ENCODE results near the gene HOXC9.

Gene HOXC9

GRCh38 chr12:53994009-53994263 lies 6.0 kb upstream of the HOXC9 start:
- TF ChIP-seq GATA2 (IDR thresholded peaks at IDR 0.05; ENCODE audit: low read depth, low read length): no peak
- TF ChIP-seq GATA3 (IDR thresholded peaks at IDR 0.05; ENCODE audit: low read depth, low read length): no peak

GRCh38 chr12:53994264-53995001 lies 5.5 kb upstream of the HOXC9 start:
- no peak for TF ChIP-seq GATA3 (IDR thresholded peaks at IDR 0.05; ENCODE audit: low read depth, low read length)
- TF ChIP-seq GATA2 (IDR thresholded peaks at IDR 0.05; ENCODE audit: low read depth, low read length): no peak

- TF ChIP-seq GATA2 (IDR thresholded peaks at IDR 0.05; ENCODE audit: low read depth, low read length): no peak
- TF ChIP-seq GATA3 (IDR thresholded peaks at IDR 0.05; ENCODE audit: low read depth, low read length): no peak
Observed at GRCh38 chr12:53995002-53995377, 5.0 kb upstream of the HOXC9 start.

GRCh38 chr12:53995378-53996239 lies 4.4 kb upstream of the HOXC9 start:
- TF ChIP-seq GATA2 (IDR thresholded peaks at IDR 0.05; ENCODE audit: low read depth, low read length) (no peak), GATA3 (IDR thresholded peaks at IDR 0.05; ENCODE audit: low read depth, low read length) (no peak)

- TF ChIP-seq GATA3 (IDR thresholded peaks at IDR 0.05; ENCODE audit: low read depth, low read length) (no peak), GATA2 (IDR thresholded peaks at IDR 0.05; ENCODE audit: low read depth, low read length) (no peak)
Observed at GRCh38 chr12:53996240-53997203, 3.4 kb upstream of the HOXC9 start.

- no peak for TF ChIP-seq GATA2 (IDR thresholded peaks at IDR 0.05; ENCODE audit: low read depth, low read length)
- TF ChIP-seq GATA3 (IDR thresholded peaks at IDR 0.05; ENCODE audit: low read depth, low read length): no peak
Observed at GRCh38 chr12:53997204-53998109, 2.5 kb upstream of the HOXC9 start.

- TF ChIP-seq GATA2 (IDR thresholded peaks at IDR 0.05; ENCODE audit: low read depth, low read length): no peak
- no peak for TF ChIP-seq GATA3 (IDR thresholded peaks at IDR 0.05; ENCODE audit: low read depth, low read length)
Observed at GRCh38 chr12:53998110-53998899, 1.7 kb upstream of the HOXC9 start.

- TF ChIP-seq GATA2 (IDR thresholded peaks at IDR 0.05; ENCODE audit: low read depth, low read length) (no peak), GATA3 (IDR thresholded peaks at IDR 0.05; ENCODE audit: low read depth, low read length) (no peak)
Observed at GRCh38 chr12:53998900-53999236, 1.1 kb upstream of the HOXC9 start.

- TF ChIP-seq GATA2 (IDR thresholded peaks at IDR 0.05; ENCODE audit: low read depth, low read length): no peak
- no peak for TF ChIP-seq GATA3 (IDR thresholded peaks at IDR 0.05; ENCODE audit: low read depth, low read length)
Observed at GRCh38 chr12:53999559-54000115, 324 bp upstream of the HOXC9 start.

- no peak for TF ChIP-seq GATA3 (IDR thresholded peaks at IDR 0.05; ENCODE audit: low read depth, low read length)
- TF ChIP-seq GATA2 (IDR thresholded peaks at IDR 0.05; ENCODE audit: low read depth, low read length): no peak
Observed at GRCh38 chr12:54001283-54002187, 1.6 kb downstream of the HOXC9 start.

GRCh38 chr12:54002278-54002914 lies 2.4 kb downstream of the HOXC9 start:
- TF ChIP-seq GATA2 (IDR thresholded peaks at IDR 0.05; ENCODE audit: low read depth, low read length) (no peak), GATA3 (IDR thresholded peaks at IDR 0.05; ENCODE audit: low read depth, low read length) (no peak)
